A673 (cell line): ENCODE data around the gene ATP5ME. TPM values are rescaled to one million over a fixed set of nuclear protein-coding genes. Genes with fewer than 3 reads are reported as not detected.

Source experiments
- BruUV-seq: library from RNA; stranded (reverse); fragments of 400-500 nt; replicated peaks from 2 replicates; lab custom pipeline; 2021; lab: Mats Ljungman, UMichigan
- CTCF ChIA-PET: fragments of 300-600 bp; sonication (Branson Sonifier 250); formaldehyde crosslinking; loops from one replicate; lab custom pipeline; 2022; ENCODE audit warnings: antibody characterized with exemption; lab: Charles Lee
- POLR2A ChIA-PET: fragments of 300-600 bp; sonication (Branson Sonifier 250); formaldehyde crosslinking; loops from one replicate; lab custom pipeline; 2022; ENCODE audit warnings: antibody characterized with exemption; ENCODE audit not compliant: low non-redundant PET; lab: Charles Lee
- DNase-seq: peaks from one replicate; pipeline ENCODE4 v3.0.0-alpha.2; 2015; ENCODE audit warnings: low spot score
- H3K27ac ChIP-seq: fragments of 200-600 bp; sonication (generic); 2 replicates; pipeline ENCODE4 v1.5.1; 2016; ENCODE audit warnings: mixed run types, low read depth, mild to moderate bottlenecking, mixed read lengths, antibody characterized with exemption, low read length; ENCODE audit not compliant: poor library complexity, severe bottlenecking
- H3K27me3 ChIP-seq: fragments of 200-600 bp; sonication (generic); replicated peaks from 2 replicates; pipeline ENCODE4 v1.6.1; 2017; ENCODE audit warnings: mixed run types, low read depth, mild to moderate bottlenecking, mixed read lengths, antibody characterized with exemption, low read length; ENCODE audit not compliant: insufficient read depth, poor library complexity
- H3K36me3 ChIP-seq: fragments of 200-600 bp; sonication (generic); 2 replicates; pipeline ENCODE4 v1.6.1; 2016; ENCODE audit warnings: mixed run types, mild to moderate bottlenecking, mixed read lengths, antibody characterized with exemption, low read length; ENCODE audit not compliant: insufficient read depth, poor library complexity, severe bottlenecking
- H3K4me1 ChIP-seq: fragments of 200-600 bp; sonication (generic); 2 replicates; pipeline ENCODE4 v1.6.1; 2017; ENCODE audit warnings: mixed run types, mild to moderate bottlenecking, mixed read lengths, antibody characterized with exemption, low read length; ENCODE audit not compliant: insufficient read depth, poor library complexity, severe bottlenecking
- H3K4me3 ChIP-seq: fragments of 200-600 bp; sonication (generic); 2 replicates; pipeline ENCODE4 v1.5.1; 2016; ENCODE audit warnings: low read depth, mixed run types, mild to moderate bottlenecking, mixed read lengths, low read length; ENCODE audit not compliant: poor library complexity, severe bottlenecking
- H3K9me3 ChIP-seq: fragments of 200-600 bp; sonication (generic); 2 replicates; pipeline ENCODE4 v1.6.1; 2016; ENCODE audit warnings: mixed run types, low read depth, mild to moderate bottlenecking, mixed read lengths, antibody characterized with exemption, low read length; ENCODE audit not compliant: poor library complexity, severe bottlenecking
- EZH2 ChIP-seq: fragments of 200-600 bp; sonication (generic); IDR thresholded peaks from 2 replicates; pipeline ENCODE4 v1.6.1; 2017; ENCODE audit warnings: borderline replicate concordance, low read depth, mild to moderate bottlenecking, mixed read lengths, antibody characterized with exemption, low read length; ENCODE audit not compliant: poor library complexity, severe bottlenecking
- intact Hi-C: fragments of 100-400 bp; cut with micrococcal nuclease; formaldehyde crosslinking; loops from one replicate; pipeline ENCODE4 v1.10.0; 2022; ENCODE audit not compliant: unreplicated experiment
- total RNA-seq: library from RNA; stranded (reverse); gene quantifications from 2 replicates; pipeline ENCODE4 v1.2.3, GENCODE V29; 2021
- TF ChIP-seq, protein P1 (sequence below): fragments of 300-800, 200-600 bp; sonication (generic); conservative IDR thresholded peaks from 2 replicates; pipeline ENCODE4 v1.5.1; 2017; ENCODE audit warnings: low read depth, mild to moderate bottlenecking, antibody characterized with exemption, low read length, moderate library complexity, mixed read lengths

ATP5ME gene
- total RNA-seq, 1 experiment from 2014 or later: 383 TPM

DNA sequence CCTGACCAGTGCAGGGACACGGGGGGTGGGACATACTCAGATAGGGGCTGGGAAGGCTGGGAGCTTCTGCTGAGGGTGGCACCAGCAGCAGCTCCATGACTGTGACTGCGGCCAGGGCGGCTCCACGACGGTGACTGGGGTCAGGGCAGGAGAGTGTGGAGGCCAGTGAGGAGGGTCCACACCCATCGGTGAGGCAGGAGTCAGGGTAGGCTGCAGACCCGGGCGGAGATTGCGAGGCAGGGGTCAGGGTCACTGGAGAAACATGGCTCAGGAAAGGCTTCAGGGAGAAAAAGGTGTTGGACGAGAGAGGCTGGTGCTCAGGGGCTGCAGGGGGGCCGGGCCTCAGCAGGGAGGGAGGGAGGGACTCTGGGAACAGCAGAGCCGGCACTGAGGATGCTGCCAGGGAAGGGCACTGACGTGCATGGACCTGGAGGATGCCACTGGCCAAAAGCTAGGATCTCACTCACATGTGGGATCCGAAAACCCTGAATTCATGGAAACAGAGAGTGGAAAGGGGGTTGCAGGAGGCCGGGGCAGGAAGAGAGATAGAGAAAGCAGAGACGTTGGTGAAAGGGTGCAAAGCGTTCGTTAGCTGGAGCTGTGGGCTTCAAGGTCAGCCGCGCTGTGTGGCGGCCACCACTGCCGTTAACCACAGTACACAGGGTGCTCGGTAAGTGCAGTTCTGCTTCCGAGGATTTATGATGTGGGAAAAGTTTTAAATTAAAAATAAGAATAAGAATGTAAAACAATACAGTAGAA lies 22.0 kb downstream of the ATP5ME start:
- H3K36me3 ChIP-seq: no peaks in the 10 kb centered on the region
- H3K27me3 ChIP-seq: no peaks in the 10 kb centered on the region
- TF ChIP-seq, protein P1, sequence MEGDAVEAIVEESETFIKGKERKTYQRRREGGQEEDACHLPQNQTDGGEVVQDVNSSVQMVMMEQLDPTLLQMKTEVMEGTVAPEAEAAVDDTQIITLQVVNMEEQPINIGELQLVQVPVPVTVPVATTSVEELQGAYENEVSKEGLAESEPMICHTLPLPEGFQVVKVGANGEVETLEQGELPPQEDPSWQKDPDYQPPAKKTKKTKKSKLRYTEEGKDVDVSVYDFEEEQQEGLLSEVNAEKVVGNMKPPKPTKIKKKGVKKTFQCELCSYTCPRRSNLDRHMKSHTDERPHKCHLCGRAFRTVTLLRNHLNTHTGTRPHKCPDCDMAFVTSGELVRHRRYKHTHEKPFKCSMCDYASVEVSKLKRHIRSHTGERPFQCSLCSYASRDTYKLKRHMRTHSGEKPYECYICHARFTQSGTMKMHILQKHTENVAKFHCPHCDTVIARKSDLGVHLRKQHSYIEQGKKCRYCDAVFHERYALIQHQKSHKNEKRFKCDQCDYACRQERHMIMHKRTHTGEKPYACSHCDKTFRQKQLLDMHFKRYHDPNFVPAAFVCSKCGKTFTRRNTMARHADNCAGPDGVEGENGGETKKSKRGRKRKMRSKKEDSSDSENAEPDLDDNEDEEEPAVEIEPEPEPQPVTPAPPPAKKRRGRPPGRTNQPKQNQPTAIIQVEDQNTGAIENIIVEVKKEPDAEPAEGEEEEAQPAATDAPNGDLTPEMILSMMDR: no peak
- no peak for TF ChIP-seq EZH2
- ChIA-PET POLR2A (no interaction called here), CTCF (no interaction called here)
- no peaks in the 10 kb centered on the region for H3K4me1 ChIP-seq
- no peak overlapping the region for H3K27ac ChIP-seq
- DNase-seq: no peak
- intact Hi-C loops: no loop called here
- H3K9me3 ChIP-seq: no peaks in the 10 kb centered on the region
- BruUV-seq: no TSS peak
- H3K4me3 ChIP-seq: no peak overlapping the region

GRCh38 chr4:650951-651883 lies 22.9 kb downstream of the ATP5ME start:
- H3K9me3 ChIP-seq: no peaks in the 10 kb centered on the region
- no peak overlapping the region for H3K4me3 ChIP-seq
- no TSS peak for BruUV-seq
- no peaks in the 10 kb centered on the region for H3K4me1 ChIP-seq
- no peaks in the 10 kb centered on the region for H3K36me3 ChIP-seq
- no peak for TF ChIP-seq EZH2
- TF ChIP-seq, protein P1: no peak
- no peak for DNase-seq
- intact Hi-C loops: no loop called here
- ChIA-PET CTCF (no interaction called here), POLR2A (no interaction called here)
- no peak overlapping the region for H3K27ac ChIP-seq
- H3K27me3 ChIP-seq: no peaks in the 10 kb centered on the region

GRCh38 chr4:650461-650860 lies 23.6 kb downstream of the ATP5ME start:
- no peaks in the 10 kb centered on the region for H3K9me3 ChIP-seq
- DNase-seq: no peak
- no TSS peak for BruUV-seq
- POLR2A ChIA-PET: no interaction called here
- CTCF ChIA-PET: no interaction called here
- TF ChIP-seq, protein P1: no peak
- TF ChIP-seq EZH2: no peak
- intact Hi-C loops: no loop called here
- H3K4me1 ChIP-seq: no peaks in the 10 kb centered on the region
- H3K4me3 ChIP-seq: no peak overlapping the region
- H3K36me3 ChIP-seq: no peaks in the 10 kb centered on the region
- peaks cover 4% of the 10 kb centered on the region for H3K27me3 ChIP-seq
- H3K27ac ChIP-seq: no peak overlapping the region
